Astrocyte of the hippocampus (primary cell): Measurements from ENCODE around the gene ARHGAP22.
"Not testable (repeated sequence)": the region's sequence is repeated elsewhere in the genome, so short reads cannot be mapped to it uniquely, and the experiment has no call there.

Experiments used
- DNase-seq: peaks from one replicate; pipeline ENCODE4 v3.0.0; 2011; ENCODE audit warnings: low read depth, low spot score

Gene ARHGAP22

GRCh38 chr10:48428896-48429295, 176.0 kb downstream of the ARHGAP22 start:
- DNase-seq = no peak

DNA sequence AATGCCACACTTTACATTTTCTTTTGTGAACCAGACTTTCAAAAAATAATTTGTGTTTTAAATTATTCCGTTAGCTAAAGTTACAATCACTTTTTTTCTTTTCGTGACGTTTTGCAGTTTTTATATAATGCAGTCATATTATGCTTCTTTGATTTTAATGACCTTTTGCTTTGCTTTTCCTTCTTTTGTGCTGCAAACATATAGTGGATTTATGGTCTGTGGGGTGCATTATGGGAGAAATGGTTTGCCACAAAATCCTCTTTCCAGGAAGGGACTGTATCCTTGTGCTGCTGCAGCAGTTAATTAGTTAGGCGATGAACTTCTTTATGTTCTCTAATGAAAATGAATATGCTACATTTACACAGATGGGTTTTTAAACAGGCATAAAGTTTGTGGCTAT, 181.0 kb downstream of the ARHGAP22 start:
- no peak for DNase-seq

DNA sequence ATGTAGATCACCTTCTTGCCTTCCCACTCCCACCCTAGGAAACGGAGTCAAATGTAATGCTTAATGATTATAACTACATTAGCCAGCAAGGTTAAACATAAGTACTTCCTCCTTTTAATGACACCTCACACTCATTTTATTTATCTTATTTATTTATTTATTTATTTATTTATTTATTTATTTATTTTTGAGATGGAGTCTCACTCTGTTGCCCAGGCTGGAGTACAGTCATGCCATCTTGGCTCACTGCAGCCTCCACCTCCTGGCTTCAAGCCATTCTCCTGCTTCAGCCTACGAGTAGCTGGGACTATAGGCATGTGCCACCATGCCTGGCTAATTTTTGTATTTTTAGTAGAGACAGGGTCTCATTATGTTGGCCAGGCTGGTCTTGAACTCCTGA, 183.0 kb downstream of the ARHGAP22 start:
- DNase-seq = not testable (repeated sequence)

DNA sequence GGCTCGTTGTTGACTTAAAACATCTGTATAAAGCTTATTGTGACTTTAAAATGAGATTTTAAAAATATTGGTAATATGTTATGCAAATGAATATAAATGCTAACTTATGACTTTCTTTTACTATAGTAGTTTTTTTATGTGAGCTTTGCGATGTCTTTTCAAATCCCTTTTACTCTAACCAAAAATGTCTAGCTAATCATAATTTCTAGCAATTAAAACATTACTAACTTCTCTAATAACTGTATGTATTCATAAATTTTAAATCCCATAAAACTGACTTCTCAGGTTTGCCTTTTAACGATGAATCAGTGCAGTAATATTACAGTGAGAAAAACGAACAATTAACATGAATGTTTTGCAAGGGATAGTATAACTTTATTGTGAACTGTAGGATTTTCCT, 185.2 kb downstream of the ARHGAP22 start:
- DNase-seq = no peak

DNA sequence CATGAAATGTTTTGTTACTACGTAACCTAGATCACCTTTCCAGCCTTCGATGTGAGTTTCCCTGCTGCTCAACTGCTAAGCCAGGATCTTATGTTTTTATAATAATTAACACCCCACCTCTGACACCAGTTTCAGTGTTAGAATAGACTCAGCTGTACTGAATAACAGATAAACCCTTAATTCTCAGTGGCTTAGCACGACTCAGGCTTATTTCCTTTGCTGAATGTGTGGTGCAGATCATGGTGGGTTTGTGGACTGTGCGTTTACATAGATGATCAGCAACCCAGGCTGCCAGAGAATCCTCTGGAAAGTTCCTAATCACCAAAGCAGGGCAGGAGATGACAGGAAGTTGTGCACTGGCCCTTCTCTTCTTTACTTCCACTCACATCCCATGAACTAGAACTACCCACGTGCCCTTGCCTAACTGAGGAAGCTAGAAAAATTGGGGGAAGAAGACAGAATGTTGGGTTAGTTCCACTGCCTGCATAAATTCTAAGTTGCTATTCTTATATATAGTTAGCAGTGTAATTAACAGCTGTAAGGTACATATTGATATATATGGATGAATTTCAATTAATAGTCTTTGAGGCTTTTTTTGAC, 186.6 kb downstream of the ARHGAP22 start:
- DNase-seq = no peak

DNA sequence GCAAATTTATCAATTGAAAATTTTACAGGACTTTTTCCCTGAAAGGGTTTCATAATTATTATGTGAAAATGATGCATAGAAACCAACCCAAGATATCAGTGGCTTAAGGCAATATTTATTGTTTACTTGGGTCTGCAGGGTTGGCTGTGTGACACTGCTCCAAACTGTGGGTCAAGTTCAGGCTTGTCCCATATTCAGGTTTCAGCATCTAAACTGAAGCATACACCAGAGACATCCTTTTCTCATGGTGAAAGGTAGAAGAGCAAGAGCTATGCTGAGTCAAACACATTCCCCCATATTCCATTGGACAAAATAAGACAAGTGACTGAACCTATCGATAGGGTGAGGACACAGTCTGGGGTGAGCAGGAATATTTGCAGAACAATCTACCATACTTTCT, 187.5 kb downstream of the ARHGAP22 start:
- DNase-seq = no peak

- peak; percentile 27 for DNase-seq
These were observed 188.2 kb downstream of the ARHGAP22 start for GRCh38 chr10:48416584-48417232.

- DNase-seq = no peak
These were observed 190.1 kb downstream of the ARHGAP22 start for GRCh38 chr10:48414778-48415177.

DNA sequence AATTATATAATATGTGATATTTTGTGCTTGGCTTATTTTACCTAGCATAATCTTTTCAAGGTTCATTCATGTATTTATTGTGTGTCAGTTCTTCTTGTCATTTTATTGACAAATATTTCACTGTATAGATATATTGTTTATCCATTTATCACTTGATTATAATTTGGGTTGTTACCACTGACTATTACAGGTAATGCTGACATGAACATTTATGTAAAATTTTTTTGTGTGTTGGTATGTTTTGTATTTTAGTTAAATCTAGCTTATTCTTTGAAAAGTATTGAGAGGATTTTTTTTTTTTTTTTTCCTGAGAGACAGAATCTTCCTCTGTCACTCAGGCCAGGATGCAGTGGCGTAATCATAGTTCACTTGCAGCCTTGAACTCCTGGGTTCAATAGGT, 190.7 kb downstream of the ARHGAP22 start:
- no peak for DNase-seq

DNA sequence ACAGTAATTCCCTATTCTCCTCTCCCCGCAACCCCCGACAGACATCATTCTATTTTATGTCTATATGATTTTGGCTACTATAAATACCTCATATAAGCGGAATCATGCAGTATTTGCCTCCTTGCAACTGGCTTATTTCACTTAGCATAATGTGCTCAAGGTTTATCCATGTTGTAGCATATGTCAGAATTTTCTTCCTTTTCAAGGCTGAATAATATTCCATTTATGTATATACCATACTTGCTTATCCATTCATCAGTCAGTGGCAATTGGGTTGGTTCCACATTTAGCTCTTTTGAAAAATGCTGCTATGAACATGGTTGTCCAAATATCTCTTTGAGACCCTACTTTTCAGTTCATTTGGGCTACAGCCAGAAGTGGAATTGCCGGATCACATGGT, 191.9 kb downstream of the ARHGAP22 start:
- DNase-seq = no peak

DNA sequence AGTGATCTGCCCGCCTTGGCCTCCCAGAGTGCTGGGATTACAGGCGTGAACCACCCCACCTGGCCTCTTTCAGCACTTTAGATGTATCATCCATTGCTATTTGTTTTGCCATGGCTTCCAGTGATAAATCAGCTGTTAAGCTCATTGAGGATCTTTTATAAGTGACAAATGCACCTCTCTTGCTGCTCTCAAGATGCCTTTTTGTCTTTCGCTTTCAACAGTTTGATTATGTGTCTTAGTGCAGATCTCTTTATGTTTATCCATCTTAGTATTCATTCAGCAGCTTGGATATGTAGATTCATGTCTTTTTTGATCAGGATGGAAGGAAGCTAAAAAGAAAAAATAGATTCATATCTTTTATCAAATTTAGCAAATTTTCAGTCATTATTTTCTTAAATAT, 192.8 kb downstream of the ARHGAP22 start:
- no peak for DNase-seq

DNA sequence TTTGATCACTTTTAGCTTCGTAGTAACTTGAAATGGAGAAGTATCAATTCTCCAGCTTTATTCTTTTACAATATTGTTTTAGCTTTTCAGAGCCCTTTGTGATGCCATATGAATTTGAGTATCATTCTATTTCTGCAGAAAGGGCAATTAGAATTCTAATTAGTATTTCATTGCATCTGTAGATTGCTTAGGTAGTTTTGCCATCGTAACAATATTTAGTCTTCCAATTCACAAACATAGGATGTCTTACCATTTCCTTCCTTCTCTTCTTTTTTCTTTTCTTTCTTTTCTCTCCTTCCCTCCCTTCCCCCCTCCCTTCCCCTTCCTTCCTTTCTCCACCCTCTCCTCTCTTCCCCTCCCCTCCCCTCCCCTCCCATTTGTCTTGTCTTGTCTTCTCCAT, 193.4 kb downstream of the ARHGAP22 start:
- DNase-seq = no peak

- DNase-seq = no peak
These were observed 194.4 kb downstream of the ARHGAP22 start for GRCh38 chr10:48410503-48410902.

GRCh38 chr10:48406658-48407057, 198.2 kb downstream of the ARHGAP22 start:
- DNase-seq = no peak

DNA sequence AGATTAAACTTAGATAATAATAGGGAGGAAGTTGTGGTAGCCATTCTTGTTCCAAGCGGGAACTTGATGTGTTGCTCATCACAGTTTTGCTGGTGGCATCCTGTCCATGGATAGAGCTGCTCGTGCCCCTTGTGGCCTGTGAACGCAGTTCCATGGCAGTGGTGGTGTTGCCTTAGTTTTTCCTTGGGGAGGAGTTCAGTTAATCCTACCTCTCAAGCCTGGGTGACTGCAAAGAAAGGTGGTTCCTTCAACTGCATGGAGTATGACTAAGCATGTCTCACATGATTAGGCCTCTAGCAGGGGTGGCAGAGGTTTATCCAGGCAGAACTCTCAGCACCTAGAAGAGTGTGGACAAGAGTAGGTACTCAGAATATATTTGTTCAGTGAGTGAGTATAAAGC, 198.7 kb downstream of the ARHGAP22 start:
- peak; percentile 33 for DNase-seq

DNA sequence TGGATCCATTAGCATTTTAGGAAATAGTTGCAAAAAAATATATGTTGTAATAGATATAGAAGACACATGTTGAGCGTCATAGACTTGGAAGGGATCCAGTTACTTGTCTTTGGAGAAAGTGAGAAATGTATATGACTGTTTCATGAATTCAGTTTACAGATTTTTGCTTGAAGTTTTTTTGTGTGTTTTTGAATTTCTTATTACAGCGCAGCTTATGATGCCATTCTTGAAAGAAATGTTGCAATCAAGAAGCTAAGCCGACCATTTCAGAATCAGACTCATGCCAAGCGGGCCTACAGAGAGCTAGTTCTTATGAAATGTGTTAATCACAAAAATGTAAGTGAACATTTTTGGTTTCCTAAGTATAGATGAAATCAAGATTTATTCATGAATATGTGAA, 200.2 kb downstream of the ARHGAP22 start:
- DNase-seq = no peak

- no peak for DNase-seq
These were observed 204.0 kb downstream of the ARHGAP22 start for GRCh38 chr10:48400850-48401220.

GRCh38 chr10:48400129-48400849, 204.6 kb downstream of the ARHGAP22 start:
- DNase-seq = no peak

DNA sequence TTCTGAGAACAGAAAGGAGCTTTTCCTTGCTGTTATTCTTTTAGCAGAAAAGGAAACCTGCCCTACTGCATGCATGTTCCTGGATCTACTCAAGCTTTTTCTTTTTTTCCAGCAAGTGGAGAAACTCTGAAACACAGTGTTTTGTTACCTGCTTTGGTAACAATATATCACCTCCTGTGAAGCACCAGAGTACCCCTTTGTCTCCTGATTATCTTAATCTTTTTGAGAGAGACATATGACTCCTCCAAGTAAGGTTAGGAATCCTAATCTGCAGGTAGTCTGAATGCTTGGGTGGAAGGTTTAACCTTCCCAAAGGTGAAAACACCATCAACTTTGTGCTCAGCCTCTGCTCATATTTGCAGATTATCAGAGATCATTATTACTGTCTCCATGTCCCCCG, 205.3 kb downstream of the ARHGAP22 start:
- no peak for DNase-seq

- no peak for DNase-seq
These were observed 205.8 kb downstream of the ARHGAP22 start for GRCh38 chr10:48399056-48399541.

DNA sequence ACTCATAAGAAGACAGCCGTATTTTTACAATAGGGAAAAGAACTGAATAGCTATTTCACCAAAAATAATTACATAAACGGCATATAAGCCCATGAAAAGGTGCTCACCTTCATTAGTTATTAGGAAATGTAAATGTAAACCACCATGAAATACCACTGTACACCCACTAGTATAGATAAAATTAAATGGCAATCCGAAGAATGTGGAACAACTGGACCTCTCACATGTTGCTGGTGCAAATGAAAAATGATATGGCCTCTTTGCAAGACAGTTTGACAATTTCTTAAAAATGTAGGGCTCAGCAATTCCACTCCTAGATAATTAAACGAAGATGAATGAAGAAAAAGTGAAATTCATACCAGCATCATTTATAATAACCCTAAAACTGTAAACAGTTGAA, 206.6 kb downstream of the ARHGAP22 start:
- DNase-seq = no peak
